RWPE2 (cell line): ENCODE data around the gene GSPT1.

ENCODE experiments used
- ATAC-seq: fragments of 200-7000 bp; cut with Tn5 transposase; 3 replicates; pipeline ENCODE4 v1.9.1; 2021; ENCODE audit warnings: low read depth
- DNase-seq: peaks from one replicate; pipeline ENCODE4 v3.0.0-alpha.2; 2020; ENCODE audit warnings: low spot score
- H3K27ac ChIP-seq: fragments of 450-650 bp; 2 replicates; pipeline ENCODE4 v1.5.1; 2017; ENCODE audit warnings: mild to moderate bottlenecking; ENCODE audit not compliant: poor library complexity, severe bottlenecking
- H3K27me3 ChIP-seq: fragments of 250-450 bp; sonication (Bioruptor Pico); 2 replicates; pipeline ENCODE4 v1.5.1; 2021; ENCODE audit warnings: mild to moderate bottlenecking, moderate library complexity; ENCODE audit not compliant: insufficient read depth, poor library complexity, severe bottlenecking
- H3K36me3 ChIP-seq: fragments of 250-450 bp; sonication (Bioruptor Pico); 2 replicates; pipeline ENCODE4 v1.5.1; 2020; ENCODE audit warnings: low read depth, mild to moderate bottlenecking, moderate library complexity
- H3K4me1 ChIP-seq: fragments of 250-450 bp; sonication (Bioruptor Pico); 2 replicates; pipeline ENCODE4 v1.5.1; 2021; ENCODE audit warnings: mild to moderate bottlenecking, moderate library complexity; ENCODE audit not compliant: insufficient read depth, poor library complexity, severe bottlenecking
- H3K4me3 ChIP-seq: fragments of 250-450 bp; sonication (Bioruptor Pico); 2 replicates; pipeline ENCODE4 v1.5.1; 2021; ENCODE audit warnings: mild to moderate bottlenecking, moderate library complexity; ENCODE audit not compliant: severe bottlenecking
- H3K9me3 ChIP-seq: fragments of 250-450 bp; sonication (Bioruptor Pico); 2 replicates; pipeline ENCODE4 v1.5.1; 2021; ENCODE audit warnings: mild to moderate bottlenecking, moderate library complexity; ENCODE audit not compliant: severe bottlenecking
- TF ChIP-seq, protein P1 (sequence below): fragments of 450-650 bp; IDR thresholded peaks from one replicate; pipeline ENCODE4 v1.5.1; 2017; ENCODE audit warnings: mild to moderate bottlenecking, moderate library complexity; ENCODE audit not compliant: poor library complexity, severe bottlenecking

GSPT1 gene

DNA sequence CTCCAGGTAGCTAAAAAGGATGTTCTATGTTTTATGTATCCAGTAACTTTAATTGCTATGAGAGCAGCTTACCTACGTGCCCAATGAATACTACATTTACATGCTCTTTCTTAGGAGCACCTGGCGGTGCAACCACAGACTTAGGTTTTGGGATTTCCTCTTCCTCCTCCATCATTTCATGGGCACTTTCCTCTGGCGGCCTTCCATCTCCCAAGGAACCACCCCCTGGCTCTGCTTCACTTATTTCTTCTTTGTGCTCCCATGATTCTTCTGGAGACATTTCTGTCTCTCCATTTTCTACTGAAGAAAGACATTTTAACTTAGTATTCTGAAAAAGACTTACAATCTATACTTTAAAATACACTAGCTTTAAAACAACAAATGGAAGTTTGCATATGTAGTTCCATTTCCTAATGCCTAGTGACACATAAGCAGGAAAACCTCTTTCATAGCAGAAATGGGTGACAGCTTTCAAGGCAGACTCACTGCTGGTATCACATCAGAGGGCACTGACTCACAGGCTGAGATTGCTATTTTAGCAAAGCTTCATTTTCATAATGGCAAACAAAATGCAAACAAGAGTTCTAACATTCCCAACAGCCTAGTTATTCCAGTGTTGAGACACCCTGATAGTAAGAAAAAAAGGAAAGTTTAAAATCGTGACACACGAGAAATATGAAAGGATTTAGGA lies 19.1 kb downstream of the GSPT1 start:
- peaks cover 71% of the 10 kb centered on the region for H3K36me3 ChIP-seq
- ATAC-seq (no peak), DNase-seq (no peak)
- no peak overlapping the region for H3K4me3 ChIP-seq
- H3K9me3 ChIP-seq: no peaks in the 10 kb centered on the region
- no peaks in the 10 kb centered on the region for H3K27me3 ChIP-seq
- H3K4me1 ChIP-seq: no peaks in the 10 kb centered on the region
- no peak overlapping the region for H3K27ac ChIP-seq
- TF ChIP-seq, protein P1, sequence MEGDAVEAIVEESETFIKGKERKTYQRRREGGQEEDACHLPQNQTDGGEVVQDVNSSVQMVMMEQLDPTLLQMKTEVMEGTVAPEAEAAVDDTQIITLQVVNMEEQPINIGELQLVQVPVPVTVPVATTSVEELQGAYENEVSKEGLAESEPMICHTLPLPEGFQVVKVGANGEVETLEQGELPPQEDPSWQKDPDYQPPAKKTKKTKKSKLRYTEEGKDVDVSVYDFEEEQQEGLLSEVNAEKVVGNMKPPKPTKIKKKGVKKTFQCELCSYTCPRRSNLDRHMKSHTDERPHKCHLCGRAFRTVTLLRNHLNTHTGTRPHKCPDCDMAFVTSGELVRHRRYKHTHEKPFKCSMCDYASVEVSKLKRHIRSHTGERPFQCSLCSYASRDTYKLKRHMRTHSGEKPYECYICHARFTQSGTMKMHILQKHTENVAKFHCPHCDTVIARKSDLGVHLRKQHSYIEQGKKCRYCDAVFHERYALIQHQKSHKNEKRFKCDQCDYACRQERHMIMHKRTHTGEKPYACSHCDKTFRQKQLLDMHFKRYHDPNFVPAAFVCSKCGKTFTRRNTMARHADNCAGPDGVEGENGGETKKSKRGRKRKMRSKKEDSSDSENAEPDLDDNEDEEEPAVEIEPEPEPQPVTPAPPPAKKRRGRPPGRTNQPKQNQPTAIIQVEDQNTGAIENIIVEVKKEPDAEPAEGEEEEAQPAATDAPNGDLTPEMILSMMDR: no peak

DNA sequence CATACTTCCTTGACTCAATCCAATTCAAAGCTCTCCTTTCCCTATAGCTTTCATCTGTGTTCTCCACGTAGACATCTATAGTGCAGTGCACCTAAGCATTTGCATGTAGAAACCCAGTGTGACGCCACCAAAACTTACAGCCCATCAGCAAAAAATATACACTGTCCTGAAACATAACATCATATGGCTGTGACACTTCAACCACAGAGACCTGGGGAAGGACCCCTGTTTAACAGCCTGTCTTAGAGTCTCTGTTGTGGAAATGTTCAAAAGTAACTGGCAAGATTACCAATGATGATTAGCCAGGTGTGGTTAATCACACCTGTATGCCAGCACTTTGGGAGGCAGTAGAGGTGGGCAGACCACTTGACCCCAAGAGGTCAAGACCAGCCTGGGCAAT lies 22.2 kb downstream of the GSPT1 start:
- Histone ChIP-seq H3K36me3 (peaks cover 87% of the 10 kb centered on the region), H3K4me1 (no peaks in the 10 kb centered on the region), H3K9me3 (no peaks in the 10 kb centered on the region), H3K27ac (no peak overlapping the region), H3K4me3 (no peak overlapping the region), H3K27me3 (no peaks in the 10 kb centered on the region)
- TF ChIP-seq, protein P1: no peak
- ATAC-seq (no peak), DNase-seq (no peak)

DNA sequence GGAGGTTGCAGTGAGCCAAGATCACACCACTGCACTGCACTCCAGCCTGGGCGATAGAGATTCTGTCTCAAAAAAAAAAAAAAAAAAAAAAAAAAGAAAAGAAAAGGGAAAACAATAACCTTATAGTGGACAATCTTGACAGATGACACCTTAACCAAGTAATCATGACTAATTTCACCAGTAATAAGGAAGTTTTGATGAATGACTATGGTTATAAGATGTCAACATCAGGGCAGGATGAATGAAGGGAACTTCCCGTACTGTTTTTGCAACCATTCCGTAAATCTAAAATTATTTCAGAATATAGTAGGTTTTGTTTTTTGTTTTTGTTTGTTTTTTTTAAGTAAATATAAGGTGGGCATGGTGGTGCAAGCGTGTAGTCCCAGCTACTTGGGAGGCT lies 23.0 kb downstream of the GSPT1 start:
- no peaks in the 10 kb centered on the region for H3K9me3 ChIP-seq
- TF ChIP-seq, protein P1: no peak
- no peaks in the 10 kb centered on the region for H3K27me3 ChIP-seq
- H3K27ac ChIP-seq: no peak overlapping the region
- H3K36me3 ChIP-seq: peaks cover 90% of the 10 kb centered on the region
- H3K4me3 ChIP-seq: no peak overlapping the region
- DNase-seq (no peak), ATAC-seq (no peak)
- H3K4me1 ChIP-seq: no peaks in the 10 kb centered on the region

DNA sequence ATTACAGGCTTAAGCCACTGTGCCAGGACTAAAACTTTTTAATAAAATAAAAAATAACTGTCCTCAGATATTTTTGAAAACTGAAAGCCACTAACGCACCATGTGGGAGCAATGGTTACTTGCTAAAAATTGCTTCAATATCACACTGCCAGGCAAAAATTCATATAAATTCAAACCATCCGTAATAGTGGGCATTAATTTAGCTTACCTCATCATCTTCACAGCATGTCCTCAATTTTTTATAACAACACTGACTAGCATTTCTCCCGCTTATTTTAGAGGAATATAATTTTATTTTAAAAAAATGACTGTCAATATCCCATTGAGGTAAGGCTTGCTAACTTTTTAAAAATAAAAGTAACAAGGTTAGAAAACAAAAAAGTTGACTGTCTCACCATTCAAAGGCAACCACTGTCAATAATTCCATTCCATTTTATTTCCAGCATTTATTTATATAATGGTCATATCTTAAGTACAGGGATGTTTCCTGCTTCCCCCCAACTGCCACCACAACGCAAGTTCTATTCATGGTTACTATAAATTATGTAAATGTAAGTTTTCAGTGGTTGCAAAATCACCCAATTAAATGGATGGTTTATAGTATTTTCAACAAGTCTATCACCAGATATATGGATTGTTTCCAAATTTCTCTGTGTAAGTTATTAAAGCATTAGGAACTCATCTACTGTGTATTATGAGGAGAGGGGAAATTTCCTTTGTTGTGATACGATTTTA lies 25.4 kb downstream of the GSPT1 start:
- no peaks in the 10 kb centered on the region for H3K27me3 ChIP-seq
- no peaks in the 10 kb centered on the region for H3K4me1 ChIP-seq
- no peaks in the 10 kb centered on the region for H3K9me3 ChIP-seq
- H3K4me3 ChIP-seq: no peak overlapping the region
- TF ChIP-seq, protein P1: no peak
- no peak overlapping the region for H3K27ac ChIP-seq
- peaks cover 90% of the 10 kb centered on the region for H3K36me3 ChIP-seq
- DNase-seq (no peak), ATAC-seq (no peak)

DNA sequence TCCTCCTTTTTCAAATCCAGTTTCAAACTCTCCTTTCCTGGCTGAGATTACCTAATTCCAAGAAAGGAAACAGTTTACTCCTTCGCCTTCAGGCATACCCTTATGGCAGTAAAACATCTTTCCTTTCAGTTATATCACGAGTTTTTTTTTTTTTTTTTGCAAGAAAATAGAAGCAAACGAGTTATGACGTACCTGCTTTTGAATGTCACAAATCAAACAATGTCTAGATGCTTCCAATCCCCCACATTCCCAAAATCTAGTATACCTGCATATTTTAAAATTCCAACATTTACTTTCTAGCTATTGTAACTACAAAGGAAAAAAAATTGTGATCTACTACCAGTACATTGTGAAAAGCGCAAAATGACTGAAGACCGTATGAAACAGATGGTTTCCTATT lies 28.9 kb downstream of the GSPT1 start:
- Histone ChIP-seq H3K4me3 (no peak overlapping the region), H3K9me3 (no peaks in the 10 kb centered on the region), H3K27me3 (no peaks in the 10 kb centered on the region), H3K36me3 (peaks cover 91% of the 10 kb centered on the region), H3K4me1 (no peaks in the 10 kb centered on the region), H3K27ac (no peak overlapping the region)
- DNase-seq (no peak), ATAC-seq (no peak)
- TF ChIP-seq, protein P1: no peak
